ENCODE measurements around the gene SLAIN2.
"Not testable (repeated sequence)": the region's sequence is repeated elsewhere in the genome, so short reads cannot be mapped to it uniquely, and the experiment has no call there.

Gene SLAIN2

DNA sequence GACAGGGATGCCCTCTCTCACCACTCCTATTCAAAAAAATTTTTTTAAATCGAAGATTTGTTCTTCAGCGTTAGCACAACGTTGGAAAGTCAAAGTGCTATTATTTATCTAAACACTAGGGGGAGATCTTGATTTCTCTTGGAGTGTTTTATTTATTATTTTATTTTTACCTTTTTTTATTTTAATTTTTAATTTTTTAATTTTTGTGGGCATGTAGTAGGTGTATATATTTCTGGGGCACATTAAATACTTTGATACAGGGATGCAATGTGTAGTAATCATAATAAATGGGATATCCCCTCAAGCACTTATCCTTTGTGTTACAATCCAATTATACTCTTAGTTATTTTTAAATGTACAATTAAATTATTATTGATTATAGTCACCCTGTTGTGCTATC is 104.4 kb downstream of the SLAIN2 start:
- no peak for DNase-seq (ENCODE audit: low spot score)

DNA sequence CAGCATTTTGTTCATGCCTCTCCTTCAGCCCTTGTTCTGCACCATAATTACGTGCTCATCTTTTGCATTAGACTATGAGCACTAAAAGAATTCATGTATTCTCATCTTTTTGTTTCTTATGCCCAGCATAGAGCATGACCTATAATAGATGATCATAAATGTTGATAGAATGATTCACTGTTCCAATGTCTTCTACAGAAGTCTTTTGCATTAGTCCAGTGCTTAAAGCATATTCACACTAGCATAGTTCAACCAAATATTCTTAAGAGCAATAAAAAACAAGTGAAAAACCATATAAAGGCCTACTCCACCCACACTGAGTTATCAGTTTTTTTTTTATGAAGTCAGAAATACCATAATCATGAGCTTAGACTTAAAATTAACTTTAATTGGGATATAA is 105.3 kb downstream of the SLAIN2 start:
- no peak for DNase-seq (ENCODE audit: low spot score)

DNA sequence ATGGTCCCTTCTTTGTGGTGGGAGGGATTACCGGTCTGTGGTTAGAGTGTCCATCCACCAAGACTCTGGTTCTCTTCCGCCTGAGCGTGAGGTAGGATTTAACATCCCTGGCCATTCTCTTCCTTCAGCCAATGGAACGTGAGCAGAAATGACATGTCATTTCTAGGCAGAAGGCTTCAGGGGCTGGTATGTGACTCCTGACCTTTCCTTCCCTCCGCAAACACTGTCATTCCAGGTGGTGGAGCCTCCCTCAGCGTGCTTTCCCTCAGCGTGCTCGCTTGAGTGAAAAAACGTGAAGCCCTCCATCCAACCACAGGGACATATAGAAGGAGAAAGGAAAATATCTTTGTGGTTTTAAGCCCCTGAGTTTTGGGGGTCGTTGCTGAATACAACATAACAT is 107.8 kb downstream of the SLAIN2 start:
- no peak for DNase-seq (ENCODE audit: low spot score)

DNA sequence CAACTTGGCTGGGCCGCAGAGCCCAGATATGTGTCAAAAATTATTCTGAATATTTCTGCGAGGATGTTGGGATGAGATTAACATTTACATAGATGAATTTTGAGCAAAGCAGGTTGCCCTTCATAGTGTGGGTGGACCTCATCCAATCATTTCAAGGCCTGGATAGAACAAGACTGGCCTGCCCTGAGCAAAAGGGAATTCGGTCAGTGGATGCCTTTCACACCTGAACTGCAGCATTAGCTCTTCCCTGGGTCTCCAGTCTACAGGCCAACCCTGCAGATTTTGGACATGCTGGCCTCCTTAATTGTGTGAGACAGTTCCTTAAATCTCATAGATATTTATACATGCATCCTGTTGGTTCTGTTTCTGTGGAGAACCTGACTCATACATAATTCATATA is 109.4 kb downstream of the SLAIN2 start:
- no peak for DNase-seq (ENCODE audit: low spot score)

DNA sequence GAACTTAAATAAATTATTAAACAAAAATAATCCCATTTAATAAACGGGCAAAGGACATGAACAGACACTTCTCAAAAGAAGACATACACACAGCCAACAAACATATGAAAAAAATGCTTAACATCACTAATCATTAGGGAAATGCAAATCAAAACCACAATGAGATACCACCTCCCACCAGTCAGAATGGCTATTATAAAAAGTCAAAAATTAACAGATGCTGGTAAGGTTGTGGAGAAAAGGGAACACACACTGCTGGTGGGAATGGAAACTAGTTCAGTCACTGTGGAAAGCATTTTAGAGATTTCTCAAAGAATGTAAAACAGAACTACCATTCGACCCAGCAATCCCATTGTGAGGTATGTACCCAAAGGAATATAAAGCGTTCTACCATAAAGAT is 110.3 kb downstream of the SLAIN2 start:
- DNase-seq (ENCODE audit: low spot score): not testable (repeated sequence)

DNA sequence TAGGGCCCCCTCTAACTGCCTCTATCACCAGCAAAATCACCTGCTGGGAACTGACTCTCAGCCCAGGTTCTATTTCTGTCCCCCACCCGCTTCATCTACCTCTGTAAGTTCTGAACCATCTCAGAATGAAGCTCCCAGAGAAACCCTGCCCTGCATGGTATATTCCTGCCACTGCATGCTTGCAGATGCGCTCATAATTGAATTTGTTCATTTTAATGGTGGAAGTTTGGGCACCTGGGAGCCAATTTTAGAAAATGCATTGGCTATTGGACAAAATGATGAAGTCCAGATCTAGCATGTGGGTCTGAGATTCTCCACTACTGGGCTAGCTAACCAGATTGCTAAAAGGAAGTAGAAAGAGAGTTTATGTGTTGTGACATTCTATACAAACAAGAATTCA is 113.3 kb downstream of the SLAIN2 start:
- DNase-seq (ENCODE audit: low spot score): no peak

DNA sequence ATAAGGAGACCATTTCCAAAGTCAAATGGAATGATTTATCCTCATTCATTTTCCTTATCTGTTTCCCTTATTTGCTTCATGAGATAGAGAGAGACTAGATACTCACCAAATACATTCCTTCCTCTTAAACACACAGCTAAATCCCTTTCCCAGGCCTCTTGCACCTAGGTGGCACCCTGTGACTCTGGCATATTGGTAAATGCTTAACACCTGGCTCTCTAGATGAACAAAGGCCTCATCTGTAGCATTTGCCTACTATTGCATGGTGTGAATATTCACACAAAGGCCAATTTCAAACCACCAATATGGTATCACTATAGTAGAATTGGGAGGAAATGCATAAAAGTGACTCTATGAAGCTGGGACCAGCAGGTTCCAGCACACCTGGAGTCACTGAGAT is 119.7 kb downstream of the SLAIN2 start:
- DNase-seq (ENCODE audit: low spot score): no peak

DNA sequence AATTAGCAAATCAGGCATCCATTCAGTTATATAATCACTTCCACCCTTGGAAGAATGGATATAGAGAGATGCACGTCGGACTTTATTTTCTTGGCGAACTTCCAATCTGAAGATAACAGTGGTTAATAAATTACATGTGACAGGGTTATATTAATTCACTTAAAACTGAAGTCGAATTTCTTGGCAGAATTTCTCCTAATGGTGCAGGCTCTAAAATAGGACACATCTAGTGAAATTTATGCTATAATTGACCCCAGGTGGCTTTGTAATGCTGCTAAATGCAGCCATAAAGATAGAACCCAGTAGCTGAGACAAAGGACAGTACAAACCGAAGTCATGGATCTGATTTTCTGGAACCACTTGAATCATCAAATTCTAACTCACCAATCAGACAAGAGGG is 121.0 kb downstream of the SLAIN2 start:
- DNase-seq (ENCODE audit: low spot score): no peak

DNA sequence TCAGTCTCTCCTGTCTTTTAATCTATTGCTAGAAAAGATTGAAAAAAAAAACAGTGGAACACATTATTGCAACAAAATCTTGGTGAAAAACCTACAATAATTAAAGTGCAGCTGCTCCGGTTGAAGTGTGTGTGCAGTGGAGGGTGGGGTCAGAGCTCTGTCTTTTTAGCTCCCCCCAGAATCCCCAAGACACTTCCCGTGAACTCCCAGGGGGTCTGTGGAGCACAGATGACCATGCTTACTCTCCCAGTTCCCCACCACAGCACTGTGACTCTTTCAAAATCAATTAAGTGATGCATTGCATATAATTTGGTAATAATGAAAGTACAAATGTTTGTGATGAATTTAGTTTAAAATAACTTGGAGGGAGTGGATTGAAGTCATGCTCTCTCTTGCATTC is 126.1 kb downstream of the SLAIN2 start:
- DNase-seq (ENCODE audit: low spot score): no peak

DNA sequence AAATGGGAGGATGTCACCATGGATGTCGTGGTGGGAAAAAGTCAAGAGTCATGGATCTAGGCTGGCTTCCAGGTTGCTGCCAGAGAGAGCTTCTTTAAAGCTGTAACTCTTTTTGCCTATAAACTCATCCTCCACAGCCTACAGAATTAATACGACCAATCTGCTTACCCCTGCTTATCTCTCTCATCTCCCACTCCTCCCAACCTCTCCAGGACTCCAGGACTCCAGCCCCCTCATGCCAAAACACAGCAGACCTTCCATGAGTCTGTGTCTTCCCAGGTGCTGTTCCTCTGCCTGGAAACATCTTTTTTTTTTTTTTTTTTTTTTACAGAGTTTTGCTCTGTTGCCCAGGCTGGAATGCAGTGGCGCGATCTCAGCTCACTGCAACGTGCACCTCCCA is 126.6 kb downstream of the SLAIN2 start:
- DNase-seq (ENCODE audit: low spot score): no peak

DNA sequence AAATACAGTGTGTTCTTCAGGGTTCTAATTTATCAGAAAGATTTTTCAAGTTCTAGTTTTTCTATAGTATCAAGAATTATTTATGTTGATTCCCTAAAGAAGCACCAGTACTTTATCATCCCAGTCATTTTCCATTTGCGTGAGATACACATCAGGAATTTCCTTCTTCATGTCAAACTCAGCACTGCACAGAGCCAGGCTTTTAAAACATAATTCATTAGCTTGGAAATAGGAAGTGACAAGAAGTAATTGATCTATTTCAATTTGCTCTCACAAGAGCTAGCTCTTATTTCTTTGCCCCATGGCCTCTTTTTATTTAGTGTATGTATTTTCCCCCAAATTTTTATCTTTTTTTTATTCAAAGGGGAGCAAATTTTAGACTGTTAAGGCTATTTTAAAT is 128.8 kb downstream of the SLAIN2 start:
- DNase-seq (ENCODE audit: low spot score): no peak

DNA sequence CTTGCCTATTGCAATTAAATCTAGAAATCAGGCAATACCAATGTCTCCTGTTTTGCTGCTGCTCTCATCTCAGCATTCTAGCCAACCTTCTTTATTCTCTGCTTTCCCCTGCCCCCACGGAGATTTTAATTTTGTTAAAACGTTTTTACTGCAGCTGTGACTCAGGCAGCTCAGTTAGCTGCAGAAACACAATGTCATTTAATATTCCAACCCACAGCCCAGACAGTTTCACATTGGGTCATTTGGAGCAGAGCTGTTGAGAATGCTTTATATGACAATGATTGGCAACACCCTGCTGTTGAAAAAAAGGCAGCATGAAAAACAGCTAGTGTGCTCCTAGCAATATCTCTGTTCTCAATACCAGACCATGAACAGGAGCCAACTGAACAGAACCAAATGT is 129.2 kb downstream of the SLAIN2 start:
- no peak for DNase-seq (ENCODE audit: low spot score)

DNA sequence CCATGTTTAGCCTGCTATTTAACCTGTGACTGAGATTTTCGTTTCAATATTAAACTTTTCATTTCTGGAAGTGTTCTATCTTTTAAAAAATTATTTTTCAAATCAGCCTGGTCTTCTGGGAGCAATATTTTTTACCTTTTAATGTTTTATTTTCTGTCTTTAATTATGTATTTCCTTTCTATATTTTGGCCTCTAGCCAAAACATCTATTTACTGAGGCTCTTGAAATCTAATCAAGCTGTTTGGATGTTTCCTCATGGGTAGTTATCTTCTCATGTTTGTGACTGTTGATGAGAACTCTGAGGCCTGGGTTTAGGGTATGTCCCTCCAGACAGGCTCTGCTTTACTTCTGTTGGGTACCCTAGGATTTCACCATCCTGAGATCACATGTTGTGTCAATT is 131.5 kb downstream of the SLAIN2 start:
- no peak for DNase-seq (ENCODE audit: low spot score)

DNA sequence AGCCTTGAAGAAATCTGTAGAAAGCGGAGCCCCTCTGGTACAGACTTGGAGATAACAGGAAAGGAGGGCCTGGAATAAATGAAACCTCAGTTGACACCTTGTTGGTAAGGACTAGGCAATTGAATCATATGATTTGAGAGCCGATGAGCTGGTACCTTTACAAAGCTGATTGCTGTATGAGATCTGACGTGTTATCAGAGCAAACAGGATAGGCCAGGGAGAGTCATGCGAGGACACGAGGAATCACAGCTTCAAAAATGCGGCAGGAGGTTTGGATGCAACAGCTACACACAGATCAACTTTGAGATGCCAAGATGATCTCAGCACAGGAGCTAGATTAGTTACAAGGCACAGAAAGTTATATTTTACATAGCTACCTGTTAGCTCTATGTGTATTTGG is 134.4 kb downstream of the SLAIN2 start:
- no peak for DNase-seq (ENCODE audit: low spot score)

Measured in ecto neural progenitor cell (in vitro differentiated cells).